Thoracic aorta (tissue), 2 donors: ENCODE measurements around the gene CHST14. TPM values are rescaled to one million over a fixed set of nuclear protein-coding genes. Genes with fewer than 3 reads are reported as not detected.

Source experiments
- ATAC-seq: fragments of 150-250 bp; one replicate; pipeline ENCODE4 v1.8.0; 2017; ENCODE audit warnings: low read depth; ENCODE audit not compliant: insufficient number of reproducible peaks, low FRiP score
- DNase-seq: peaks from one replicate; pipeline ENCODE4 v3.0.0-alpha.2; 2020; ENCODE audit warnings: low spot score
- H3K27ac ChIP-seq, 2 donors: fragments of 200-600 bp; sonication (generic); 1 replicate in 1 of 2; 2 replicates in 1 of 2; pipeline ENCODE4 v1.5.1; 2016; ENCODE audit warnings: mild to moderate bottlenecking in 2 of 2, moderate library complexity in 2 of 2
- H3K27me3 ChIP-seq: fragments of 200-600 bp; sonication (generic); replicated peaks from 2 replicates; pipeline ENCODE4 v1.6.0; 2016; ENCODE audit warnings: mild to moderate bottlenecking; ENCODE audit not compliant: insufficient read depth
- H3K36me3 ChIP-seq: fragments of 200-600 bp; sonication (generic); one replicate; pipeline ENCODE4 v1.5.1; 2016
- H3K4me1 ChIP-seq, 2 donors: fragments of 200-600 bp; sonication (generic); 1 replicate in 1 of 2; 2 replicates in 1 of 2; pipeline versions ENCODE4 v1.5.1 to v1.6.0; 2016; ENCODE audit warnings: low read depth in 2 of 2, mild to moderate bottlenecking in 1 of 2; ENCODE audit not compliant: control insufficient read depth in 1 of 2
- H3K4me3 ChIP-seq: fragments of 200-600 bp; sonication (generic); 2 replicates; pipeline ENCODE4 v1.5.1; 2016; ENCODE audit warnings: mild to moderate bottlenecking
- H3K9me3 ChIP-seq: fragments of 200-600 bp; sonication (generic); 2 replicates; pipeline ENCODE4 v1.5.1; 2016
- CTCF ChIP-seq: fragments of 200-600 bp; sonication (generic); IDR thresholded peaks from one replicate; pipeline ENCODE4 v1.5.1; 2019; ENCODE audit warnings: antibody characterized with exemption
- total RNA-seq, 2 donors: library from RNA; depleted of rRNA; stranded (reverse); fragments of >200 nt; gene quantifications; one replicate each; pipeline versions ENCODE4 v1.1.0 to v1.2.3, GENCODE V29; 2016

Gene CHST14
- total RNA-seq, 2 donors from 2014 or later, result 16.4 to 21.0 TPM

- no peak for TF ChIP-seq CTCF
- ATAC-seq, result no peak
- no peaks in the 10 kb centered on the region for H3K27me3 ChIP-seq
- no peaks in the 10 kb centered on the region for H3K9me3 ChIP-seq
- peaks cover 8 to 16% of the 10 kb centered on the region in 2 donors for H3K4me1 ChIP-seq
- no peak overlapping the region for H3K27ac ChIP-seq
- H3K36me3 ChIP-seq, result no peaks in the 10 kb centered on the region
- DNase-seq, result no peak
- H3K4me3 ChIP-seq, result no peak overlapping the region
These were observed 39.4 kb downstream of the CHST14 start for GRCh38 chr15:40510201-40510600.

- H3K27ac ChIP-seq, result no peak overlapping the region
- H3K36me3 ChIP-seq, result no peaks in the 10 kb centered on the region
- TF ChIP-seq CTCF, result no peak
- no peaks in the 10 kb centered on the region for H3K27me3 ChIP-seq
- DNase-seq, result no peak
- peak overlapping the region; percentile 89 for H3K4me3 ChIP-seq
- no peaks in the 10 kb centered on the region for H3K9me3 ChIP-seq
- peaks cover 8 to 16% of the 10 kb centered on the region in 2 donors for H3K4me1 ChIP-seq
- no peak for ATAC-seq
These were observed 40.3 kb downstream of the CHST14 start for GRCh38 chr15:40511093-40511471.

- Histone ChIP-seq H3K4me1 (peaks cover 8 to 15% of the 10 kb centered on the region in 2 donors), H3K27me3 (no peaks in the 10 kb centered on the region), H3K4me3 (peak overlapping the region; percentile 89), H3K36me3 (no peaks in the 10 kb centered on the region), H3K27ac (no peak overlapping the region), H3K9me3 (no peaks in the 10 kb centered on the region)
- no peak for TF ChIP-seq CTCF
- DNase-seq (no peak), ATAC-seq (no peak)
These were observed 40.8 kb downstream of the CHST14 start for GRCh38 chr15:40511472-40512133.

- H3K27me3 ChIP-seq, result no peaks in the 10 kb centered on the region
- no peak for TF ChIP-seq CTCF
- H3K36me3 ChIP-seq, result no peaks in the 10 kb centered on the region
- ATAC-seq, result no peak
- H3K9me3 ChIP-seq, result no peaks in the 10 kb centered on the region
- H3K4me3 ChIP-seq, result no peak overlapping the region
- peaks cover 6 to 8% of the 10 kb centered on the region in 2 donors for H3K4me1 ChIP-seq
- H3K27ac ChIP-seq, result no peak overlapping the region
- no peak for DNase-seq
These were observed 41.7 kb downstream of the CHST14 start for GRCh38 chr15:40512440-40512839.

GRCh38 chr15:40513609-40514008 lies 42.8 kb downstream of the CHST14 start:
- Histone ChIP-seq H3K4me1 (peaks cover 5 to 8% of the 10 kb centered on the region in 2 donors), H3K27me3 (no peaks in the 10 kb centered on the region), H3K36me3 (no peaks in the 10 kb centered on the region), H3K27ac (no peak overlapping the region), H3K4me3 (no peak overlapping the region), H3K9me3 (no peaks in the 10 kb centered on the region)
- no peak for TF ChIP-seq CTCF
- DNase-seq (no peak), ATAC-seq (no peak)
